GM12892 (cell line): ENCODE data around the gene CDC5L.

ENCODE experiments used
- DNase-seq: peaks from one replicate; pipeline ENCODE4 v3.0.0; 2011; ENCODE audit not compliant: insufficient read length
- FAIRE-seq: peaks from 2 replicates; lab custom pipeline; 2011; peaks lifted over from hg19 to GRCh38; lab: Jason Lieb, UNC
- POLR2A ChIP-seq: IDR thresholded peaks from 2 replicates; pipeline ENCODE4 v1.6.1; 2011; ENCODE audit warnings: low read depth, low read length, control low read depth
- POLR2AphosphoS5 ChIP-seq: IDR thresholded peaks from 2 replicates; pipeline ENCODE4 v1.6.1; 2011; ENCODE audit warnings: low read depth, low read length, control low read depth
- TAF1 ChIP-seq: IDR thresholded peaks from 2 replicates; pipeline ENCODE4 v1.6.1; 2011; ENCODE audit warnings: low read depth, mild to moderate bottlenecking, control low read depth, low read length, borderline replicate concordance

CDC5L gene

GRCh38 chr6:44404022-44404714, 16.7 kb downstream of the CDC5L start:
- FAIRE-seq (no peak), DNase-seq (no peak)
- TF ChIP-seq TAF1 (no peak), POLR2AphosphoS5 (no peak), POLR2A (no peak)

DNA sequence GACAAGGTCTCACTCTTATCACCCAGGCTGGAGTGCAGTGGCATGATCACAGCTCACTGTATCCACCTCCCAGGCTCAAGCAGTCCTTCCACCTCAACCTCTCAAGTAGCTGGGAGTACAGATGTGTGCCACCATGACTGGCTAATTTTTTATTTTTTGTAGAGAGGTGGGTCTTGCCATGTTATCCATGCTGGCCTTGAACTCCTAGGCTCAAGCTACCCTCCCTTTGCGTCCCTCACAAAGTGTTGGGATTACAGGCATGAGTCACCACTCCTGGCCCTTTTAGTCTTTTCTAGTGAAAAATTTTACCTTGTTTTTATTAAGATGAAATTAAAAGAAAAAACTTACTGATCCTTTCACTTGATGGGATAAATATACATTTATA, 17.2 kb downstream of the CDC5L start:
- DNase-seq (no peak), FAIRE-seq (no peak)
- TF ChIP-seq TAF1 (no peak), POLR2AphosphoS5 (no peak), POLR2A (no peak)

- no peak for TF ChIP-seq TAF1
- TF ChIP-seq POLR2A = no peak
- no peak for TF ChIP-seq POLR2AphosphoS5
- FAIRE-seq = no peak
- DNase-seq = no peak
Measured at GRCh38 chr6:44407951-44408670, 20.6 kb downstream of the CDC5L start.

DNA sequence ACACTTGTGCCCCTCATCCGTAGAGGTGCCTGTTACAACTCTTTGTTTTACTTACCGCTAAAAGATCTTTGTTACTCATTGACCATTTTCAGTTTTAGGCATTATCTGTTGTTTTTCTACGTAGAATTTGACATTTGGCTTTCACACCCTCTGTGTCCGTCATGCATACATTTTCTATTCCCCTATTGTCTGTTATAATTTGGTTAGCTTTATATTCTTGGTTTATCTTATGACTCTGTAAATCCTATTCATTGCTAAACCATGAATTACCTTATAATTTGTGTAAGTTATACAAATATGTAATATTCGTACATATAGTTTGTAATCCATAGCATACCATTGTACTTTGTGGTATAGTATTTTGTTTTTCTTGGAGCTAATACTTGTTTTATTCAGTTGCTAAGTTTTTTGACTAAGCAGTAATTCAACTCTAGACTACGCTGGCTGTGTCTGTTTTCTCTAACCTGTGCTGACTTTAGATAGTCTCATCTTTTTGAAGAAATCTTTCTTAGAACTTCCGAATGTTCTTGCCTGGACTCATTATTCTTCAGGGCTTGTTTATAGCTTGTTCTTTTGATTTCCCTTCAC, 21.8 kb downstream of the CDC5L start:
- FAIRE-seq (no peak), DNase-seq (no peak)
- TF ChIP-seq POLR2AphosphoS5 = no peak
- TF ChIP-seq TAF1 = no peak
- no peak for TF ChIP-seq POLR2A

- FAIRE-seq (no peak), DNase-seq (no peak)
- TF ChIP-seq POLR2A (no peak), TAF1 (no peak), POLR2AphosphoS5 (no peak)
Measured at GRCh38 chr6:44410363-44410762, 22.9 kb downstream of the CDC5L start.

DNA sequence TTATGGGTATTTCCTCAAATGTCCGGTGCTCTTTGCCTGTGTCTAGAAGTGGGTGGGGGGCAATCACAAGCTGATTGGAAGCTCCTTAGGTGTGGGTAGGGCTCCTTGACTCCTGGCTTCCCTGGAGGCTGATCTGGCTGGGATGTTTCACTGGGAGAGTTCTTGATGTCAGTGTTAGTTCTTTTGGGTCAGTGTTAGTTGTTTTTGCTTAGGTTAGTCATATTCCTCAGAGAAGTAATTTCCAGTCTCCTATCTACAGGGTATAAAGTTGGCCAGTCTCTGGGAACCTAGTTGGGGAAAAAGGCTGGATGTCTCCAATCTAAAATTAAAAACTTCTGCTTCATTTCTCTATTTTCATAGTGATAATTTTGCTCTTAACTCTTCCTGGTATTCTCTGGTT, 23.6 kb downstream of the CDC5L start:
- no peak for DNase-seq
- TF ChIP-seq POLR2A (no peak), POLR2AphosphoS5 (no peak), TAF1 (no peak)
- no peak for FAIRE-seq

DNA sequence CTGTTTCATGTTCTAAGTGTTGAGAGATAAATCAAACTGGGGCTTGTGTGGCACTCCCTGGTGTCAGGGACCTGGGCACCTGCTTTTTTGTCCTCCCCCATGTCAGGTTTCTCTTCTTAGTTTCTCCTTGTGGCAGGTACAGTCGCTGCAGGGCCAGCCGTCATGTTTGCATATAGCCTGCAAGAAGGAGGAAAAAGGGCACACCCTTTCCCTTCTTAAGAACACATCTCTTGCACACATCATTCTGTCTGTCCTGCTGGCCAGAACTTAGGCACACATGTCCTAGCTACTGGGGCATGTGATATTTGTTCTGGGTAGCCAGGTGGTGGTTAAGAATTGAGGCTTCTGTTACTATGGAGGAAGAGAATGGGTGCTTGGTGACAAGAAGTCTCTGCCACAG, 27.9 kb downstream of the CDC5L start:
- DNase-seq (no peak), FAIRE-seq (no peak)
- TF ChIP-seq POLR2AphosphoS5 = no peak
- TF ChIP-seq TAF1 = no peak
- no peak for TF ChIP-seq POLR2A

- no peak for FAIRE-seq
- no peak for TF ChIP-seq POLR2A
- no peak for TF ChIP-seq POLR2AphosphoS5
- no peak for TF ChIP-seq TAF1
- DNase-seq = no peak
Measured at GRCh38 chr6:44415873-44416502, 28.5 kb downstream of the CDC5L start.

DNA sequence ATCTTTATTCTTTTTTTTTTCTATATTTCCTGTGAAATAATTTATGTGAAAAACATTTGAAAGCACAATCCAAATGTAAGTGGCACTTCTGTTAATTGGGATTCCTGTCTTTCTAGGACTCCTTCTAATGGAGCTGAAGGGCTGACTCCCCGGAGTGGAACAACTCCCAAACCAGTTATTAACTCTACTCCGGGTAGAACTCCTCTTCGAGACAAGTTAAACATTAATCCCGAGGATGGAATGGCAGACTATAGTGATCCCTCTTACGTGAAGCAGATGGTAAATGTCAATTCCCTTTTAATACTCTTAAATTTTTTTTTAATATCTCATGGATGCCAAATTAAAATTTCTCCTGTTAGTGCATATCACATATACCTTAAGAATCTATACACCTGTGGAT, 35.0 kb downstream of the CDC5L start:
- no peak for FAIRE-seq

DNA sequence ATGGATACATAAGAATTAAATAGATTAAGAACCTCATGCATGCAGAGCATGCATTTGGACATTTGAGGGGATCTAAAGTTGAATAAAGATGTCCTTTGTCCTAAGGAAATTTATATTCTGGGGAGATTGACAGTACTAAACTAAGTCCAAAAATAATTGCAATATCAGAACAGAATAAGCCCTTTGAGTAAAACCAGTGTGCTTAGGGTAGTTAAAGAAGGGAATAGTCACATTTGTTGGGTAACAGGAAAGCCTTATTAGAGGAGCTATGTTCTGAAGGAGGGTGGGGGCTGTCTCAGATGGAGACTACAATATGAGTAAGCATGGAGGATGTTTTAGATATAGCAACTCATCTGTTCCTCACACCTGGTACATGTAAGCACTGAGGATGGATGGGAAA, 35.8 kb downstream of the CDC5L start:
- DNase-seq = no peak
- FAIRE-seq = no peak
- TF ChIP-seq TAF1 = no peak
- no peak for TF ChIP-seq POLR2AphosphoS5
- no peak for TF ChIP-seq POLR2A

More for the DNA sequence above, 35.0 kb downstream of the CDC5L start:
- TF ChIP-seq POLR2A (no peak), TAF1 (no peak), POLR2AphosphoS5 (no peak)
- DNase-seq = no peak

- TF ChIP-seq POLR2AphosphoS5 = no peak
- no peak for TF ChIP-seq TAF1
- no peak for TF ChIP-seq POLR2A
- no peak for FAIRE-seq
- no peak for DNase-seq
Measured at GRCh38 chr6:44425951-44426350, 38.4 kb downstream of the CDC5L start.
